Kidney epithelial cell (primary cell): ENCODE data around the gene NIPA2. TPM values are rescaled to one million over a fixed set of nuclear protein-coding genes. Genes with fewer than 3 reads are reported as not detected.
"Not testable (repeated sequence)": the region's sequence is repeated elsewhere in the genome, so short reads cannot be mapped to it uniquely, and the experiment has no call there.

Experiments
- DNase-seq: peaks from one replicate; pipeline ENCODE4 v3.0.0-alpha.2; 2010; ENCODE audit warnings: low read depth
- H3K27me3 ChIP-seq: 2 replicates; pipeline ENCODE4 v1.6.0; 2011; ENCODE audit warnings: low read length; ENCODE audit not compliant: control insufficient read depth, insufficient read depth
- H3K36me3 ChIP-seq: 2 replicates; pipeline ENCODE4 v1.5.1; 2011; ENCODE audit warnings: low read length; ENCODE audit not compliant: control insufficient read depth, insufficient read depth
- H3K4me3 ChIP-seq: 2 replicates; pipeline ENCODE4 v1.5.1; 2011; ENCODE audit warnings: low read depth, mild to moderate bottlenecking, control low read depth, low read length
- CTCF ChIP-seq: IDR thresholded peaks from 2 replicates; pipeline ENCODE4 v1.5.1; 2011; ENCODE audit warnings: mild to moderate bottlenecking, moderate library complexity, low read length, control low read depth, inconsistent platforms; ENCODE audit not compliant: insufficient read depth, poor library complexity, severe bottlenecking
- total RNA-seq: library from RNA; depleted of rRNA; stranded (reverse); fragments of >200 nt; gene quantifications from 2 replicates; pipeline ENCODE4 v1.2.3, GENCODE V29; 2015

The NIPA2 gene
- total RNA-seq, 1 donor from 2014 or later = 116 TPM

- no peaks in the 10 kb centered on the region for H3K36me3 ChIP-seq
- no peak for DNase-seq
These were observed 38.6 kb upstream of the NIPA2 start for GRCh38 chr15:22799902-22800301.

GRCh38 chr15:22803006-22803405, 35.5 kb upstream of the NIPA2 start:
- DNase-seq, H3K36me3 ChIP-seq, H3K4me3 ChIP-seq, H3K27me3 ChIP-seq: not testable (repeated sequence)

More at GRCh38 chr15:22799902-22800301, 38.6 kb upstream of the NIPA2 start:
- TF ChIP-seq CTCF = no peak
- H3K27me3 ChIP-seq = no peaks in the 10 kb centered on the region
- no peak overlapping the region for H3K4me3 ChIP-seq

GRCh38 chr15:22806156-22806555, 32.3 kb upstream of the NIPA2 start:
- no peak for TF ChIP-seq CTCF
- no peaks in the 10 kb centered on the region for H3K36me3 ChIP-seq
- no peak for DNase-seq
- no peaks in the 10 kb centered on the region for H3K27me3 ChIP-seq
- H3K4me3 ChIP-seq = no peak overlapping the region

- Histone ChIP-seq H3K4me3 (no peak overlapping the region), H3K36me3 (no peaks in the 10 kb centered on the region), H3K27me3 (no peaks in the 10 kb centered on the region)
- no peak for TF ChIP-seq CTCF
- DNase-seq = no peak
These were observed 31.8 kb upstream of the NIPA2 start for GRCh38 chr15:22806664-22807063.

- not testable (repeated sequence) for H3K36me3 ChIP-seq, H3K4me3 ChIP-seq, DNase-seq, H3K27me3 ChIP-seq
These were observed 30.6 kb upstream of the NIPA2 start for GRCh38 chr15:22807831-22808230.

- DNase-seq = no peak
- Histone ChIP-seq H3K36me3 (no peaks in the 10 kb centered on the region), H3K27me3 (no peaks in the 10 kb centered on the region), H3K4me3 (no peak overlapping the region)
- no peak for TF ChIP-seq CTCF
These were observed 30.2 kb upstream of the NIPA2 start for GRCh38 chr15:22808240-22808639.

GRCh38 chr15:22808761-22809280, 29.6 kb upstream of the NIPA2 start:
- no peak for TF ChIP-seq CTCF
- peak; percentile 39 for DNase-seq
- Histone ChIP-seq H3K27me3 (no peaks in the 10 kb centered on the region), H3K36me3 (no peaks in the 10 kb centered on the region), H3K4me3 (no peak overlapping the region)
